Left colon (tissue), 2 donors: ENCODE measurements around the gene ZBTB16. TPM values are rescaled to one million over a fixed set of nuclear protein-coding genes. Genes with fewer than 3 reads are reported as not detected.

ENCODE experiments used
- ATAC-seq: fragments of 200-7000 bp; cut with Tn5 transposase; one replicate; pipeline ENCODE4 v1.9.1; 2020; ENCODE audit warnings: mild to moderate bottlenecking, moderate library complexity
- DNase-seq, 2 donors: peaks; one replicate each; pipeline ENCODE4 v3.0.0-alpha.2; 2020
- intact Hi-C, 2 donors: fragments of 100-400 bp; cut with DNase I in 1 of 2; cut with micrococcal nuclease in 1 of 2; formaldehyde crosslinking; loops; one replicate each; pipeline versions ENCODE4 v1.11.2 to v1.14.0; 2022; cut with DNase I, micrococcal nuclease
- total RNA-seq, 2 donors: library from RNA; stranded (reverse); fragmentation: NEBNext Ultra II Directional; extraction: Animal tissue kit (Norgen Biotek cat#: 25700); gene quantifications; one replicate each; pipeline ENCODE4 v1.2.1, GENCODE V29; 2021
- donor health status: DM: no; HTN: no; CAD: no.
- donor health status: DM: yes; HTN: yes; CAD: no.

ZBTB16 gene
- total RNA-seq, 2 donors from 2014 or later = 10.0 to 75.1 TPM

- no peak for ATAC-seq
- intact Hi-C loops = no loop called here
- DNase-seq = peak in 1 of 2 donors; percentile 27
Measured at GRCh38 chr11:114154271-114155047, 94.9 kb downstream of the ZBTB16 start.

- ATAC-seq = no peak
- DNase-seq = peak in 1 of 2 donors; percentile 25
- intact Hi-C loops = no loop called here
Measured at GRCh38 chr11:114155116-114155515, 95.6 kb downstream of the ZBTB16 start.

GRCh38 chr11:114156131-114156581 lies 96.6 kb downstream of the ZBTB16 start:
- intact Hi-C loops = no loop called here
- ATAC-seq (no peak), DNase-seq (peak in 1 of 2 donors; percentile 26)

DNA sequence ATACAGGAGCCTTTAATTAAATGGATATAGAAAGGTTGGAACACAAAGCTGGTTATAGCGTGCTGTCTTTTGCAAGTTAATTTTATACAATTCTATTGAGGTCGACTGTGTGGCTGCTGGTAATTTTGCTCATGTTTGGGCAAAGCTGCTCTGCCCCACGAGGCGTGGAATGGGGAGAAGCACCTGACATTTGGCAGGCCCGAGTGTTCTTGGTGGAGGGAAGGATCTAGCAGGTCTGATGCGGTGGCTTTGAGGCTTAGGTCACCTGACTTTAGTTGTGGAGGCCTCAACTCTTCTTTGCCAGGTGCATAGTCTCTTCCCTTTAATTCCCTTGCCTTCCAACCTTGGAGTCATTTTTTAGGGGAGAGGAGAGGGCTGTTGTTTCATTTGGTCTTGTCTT lies 97.3 kb downstream of the ZBTB16 start:
- intact Hi-C loops = no loop called here
- ATAC-seq = no peak
- DNase-seq = peak in 1 of 2 donors; percentile 18

GRCh38 chr11:114157476-114158050 lies 98.1 kb downstream of the ZBTB16 start:
- DNase-seq = no peak

GRCh38 chr11:114158421-114158820 lies 98.9 kb downstream of the ZBTB16 start:
- intact Hi-C loops = no loop called here
- DNase-seq (no peak), ATAC-seq (no peak)

More at GRCh38 chr11:114157476-114158050, 98.1 kb downstream of the ZBTB16 start:
- intact Hi-C loops = no loop called here
- ATAC-seq = no peak

GRCh38 chr11:114158886-114159285 lies 99.4 kb downstream of the ZBTB16 start:
- intact Hi-C loops = no loop called here
- no peak for DNase-seq
- no peak for ATAC-seq

DNA sequence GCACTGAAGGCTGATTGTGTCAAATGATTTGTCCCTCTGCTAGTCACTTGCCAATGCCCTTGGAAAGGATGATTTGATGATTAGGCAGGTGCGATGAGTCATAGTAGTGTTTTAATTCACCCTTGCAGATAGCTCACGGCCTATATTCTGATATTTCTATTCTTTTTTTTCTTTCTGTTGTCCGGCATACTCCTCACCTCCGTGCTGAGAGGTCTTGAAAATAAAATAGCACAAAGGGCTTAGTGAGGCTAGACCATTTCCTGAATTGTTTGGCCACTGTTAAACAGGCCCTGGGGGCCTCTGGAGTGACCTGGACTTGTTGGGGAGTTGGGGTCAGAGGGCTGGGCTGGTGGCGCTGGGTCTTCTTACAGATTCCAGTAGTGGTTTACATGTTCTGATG lies 99.8 kb downstream of the ZBTB16 start:
- DNase-seq (no peak), ATAC-seq (peak; percentile 5)
- intact Hi-C loops = no loop called here

- intact Hi-C loops = no loop called here
- peak; percentile 91 for ATAC-seq
Measured at GRCh38 chr11:114159802-114160632, 100.5 kb downstream of the ZBTB16 start.

GRCh38 chr11:114160894-114161293 lies 101.4 kb downstream of the ZBTB16 start:
- DNase-seq (no peak), ATAC-seq (no peak)
- intact Hi-C loops = no loop called here

More at GRCh38 chr11:114159802-114160632, 100.5 kb downstream of the ZBTB16 start:
- peak; percentile 98 to 100 for DNase-seq

GRCh38 chr11:114161486-114162250 lies 102.2 kb downstream of the ZBTB16 start:
- DNase-seq (no peak), ATAC-seq (no peak)
- intact Hi-C loops = no loop called here

GRCh38 chr11:114162719-114163123 lies 103.2 kb downstream of the ZBTB16 start:
- ATAC-seq (peak; percentile 69), DNase-seq (peak; percentile 73 to 94)
- intact Hi-C loops = no loop called here

GRCh38 chr11:114163229-114163631 lies 103.7 kb downstream of the ZBTB16 start:
- ATAC-seq (no peak), DNase-seq (no peak)
- intact Hi-C loops = no loop called here

DNA sequence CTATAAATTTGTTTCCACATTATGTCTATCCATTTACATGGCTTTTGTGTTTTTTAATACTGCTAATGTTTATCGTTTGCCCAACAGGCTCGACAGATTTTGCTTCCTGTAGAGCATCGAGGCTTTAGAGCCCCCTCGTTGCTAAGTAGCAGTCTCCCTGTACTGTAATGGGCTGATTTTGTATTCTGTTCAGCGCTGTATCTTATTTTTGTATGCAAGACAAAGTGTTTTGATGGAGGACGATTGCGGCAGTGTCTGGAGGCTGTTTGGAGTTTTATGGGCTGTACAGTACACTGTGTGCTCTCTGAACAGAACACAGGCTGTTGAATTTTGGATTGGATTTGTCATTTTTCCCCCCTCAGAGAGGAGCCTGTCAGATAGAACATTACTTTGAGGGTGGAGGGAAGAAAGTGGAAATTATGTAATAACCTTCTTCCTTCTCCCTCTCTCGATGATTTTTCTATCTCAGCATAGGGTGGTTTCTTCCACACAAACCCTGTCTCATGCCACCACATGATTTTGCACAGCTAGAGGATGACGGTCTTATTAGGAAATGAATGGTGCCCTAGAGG lies 104.4 kb downstream of the ZBTB16 start:
- DNase-seq (no peak), ATAC-seq (no peak)
- intact Hi-C loops = no loop called here

DNA sequence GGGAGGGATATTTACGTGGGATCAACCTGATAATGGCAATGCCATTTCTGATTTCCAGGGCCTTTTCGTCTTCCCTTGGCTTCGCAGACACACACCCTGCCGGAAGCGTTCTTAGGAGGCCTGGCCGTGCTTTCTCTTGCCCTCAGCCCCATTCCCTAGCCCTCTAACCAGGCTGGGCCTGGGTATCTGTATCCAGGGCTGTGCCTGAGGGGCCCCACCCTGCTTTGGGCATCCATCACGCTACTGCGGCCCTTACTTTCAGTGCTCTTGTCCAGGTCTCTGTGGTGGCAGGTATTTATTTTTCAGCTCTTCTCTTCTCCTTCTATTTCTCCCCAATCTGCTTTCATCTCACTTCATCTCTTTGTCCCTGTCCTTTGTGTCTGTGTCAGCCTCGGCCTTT lies 105.0 kb downstream of the ZBTB16 start:
- intact Hi-C loops = no loop called here
- ATAC-seq (no peak), DNase-seq (no peak)

- intact Hi-C loops = no loop called here
- ATAC-seq (peak; percentile 24), DNase-seq (no peak)
Measured at GRCh38 chr11:114165326-114166230, 106.1 kb downstream of the ZBTB16 start.

- no peak for ATAC-seq
- no peak for DNase-seq
- intact Hi-C loops = no loop called here
Measured at GRCh38 chr11:114166362-114166761, 106.9 kb downstream of the ZBTB16 start.
